LHCN-M2 (cell line): Measurements from ENCODE around the gene NOLC1. TPM values are rescaled to one million over a fixed set of nuclear protein-coding genes. Genes with fewer than 3 reads are reported as not detected.

Experiments
- DNase-seq: peaks from one replicate; pipeline ENCODE4 v3.0.0-alpha.2; 2012; ENCODE audit warnings: low read depth
- total RNA-seq: library from RNA; depleted of rRNA; stranded (reverse); fragments of >200 nt; gene quantifications from 2 replicates; pipeline ENCODE4 v1.2.3, GENCODE V29; 2014

Gene NOLC1
- total RNA-seq, 1 experiment from 2014 or later: 96.6 TPM

DNA sequence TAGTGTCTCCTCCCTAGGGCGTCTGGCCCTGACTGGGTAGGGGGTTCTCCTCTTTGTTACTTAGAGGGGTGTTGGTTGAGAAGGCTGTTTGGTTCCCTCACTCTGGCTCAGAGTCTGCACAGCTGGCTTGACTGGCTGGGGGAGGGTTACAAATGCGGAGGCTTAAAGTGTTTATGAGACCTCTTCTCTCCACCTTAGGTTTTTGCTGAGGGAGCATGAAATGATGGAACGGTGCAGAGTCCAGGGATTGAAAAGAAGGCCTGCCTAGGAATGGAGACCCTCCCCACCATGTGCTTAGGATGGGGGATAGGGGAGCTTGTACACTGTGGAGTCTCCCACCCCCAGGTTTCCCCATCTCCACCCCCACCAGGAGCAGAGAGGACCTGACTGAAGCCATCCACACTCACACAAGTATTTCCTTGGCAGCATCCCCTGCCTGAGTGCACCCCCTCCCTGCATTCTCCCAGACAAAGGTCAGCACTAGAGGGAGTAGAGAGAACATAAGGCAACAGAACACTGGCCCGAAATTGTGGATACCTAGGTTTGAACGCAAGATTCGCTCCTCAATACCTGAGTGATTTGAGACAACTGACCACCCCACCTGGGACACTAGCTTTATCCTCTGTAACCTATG lies 30.3 kb upstream of the NOLC1 start:
- DNase-seq: no peak

DNA sequence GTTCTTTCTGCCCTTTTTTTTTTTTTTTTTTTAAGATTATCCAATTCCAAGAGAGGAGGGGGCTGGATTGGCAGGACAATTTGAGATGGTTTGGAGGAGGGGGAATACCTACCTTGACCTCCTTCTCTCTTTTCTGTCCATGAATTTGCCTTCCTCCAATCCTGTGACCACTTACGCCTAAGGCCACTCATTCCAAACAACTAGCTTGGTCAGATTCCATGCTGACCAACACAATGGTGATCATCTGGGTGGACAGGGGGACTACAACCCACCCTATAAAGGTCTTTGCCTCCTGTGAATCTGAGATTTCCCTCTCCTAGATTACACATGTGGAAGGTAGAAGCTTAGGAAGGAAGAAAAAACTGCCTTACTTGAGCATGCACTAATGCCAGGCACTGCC lies 29.7 kb upstream of the NOLC1 start:
- no peak for DNase-seq

DNA sequence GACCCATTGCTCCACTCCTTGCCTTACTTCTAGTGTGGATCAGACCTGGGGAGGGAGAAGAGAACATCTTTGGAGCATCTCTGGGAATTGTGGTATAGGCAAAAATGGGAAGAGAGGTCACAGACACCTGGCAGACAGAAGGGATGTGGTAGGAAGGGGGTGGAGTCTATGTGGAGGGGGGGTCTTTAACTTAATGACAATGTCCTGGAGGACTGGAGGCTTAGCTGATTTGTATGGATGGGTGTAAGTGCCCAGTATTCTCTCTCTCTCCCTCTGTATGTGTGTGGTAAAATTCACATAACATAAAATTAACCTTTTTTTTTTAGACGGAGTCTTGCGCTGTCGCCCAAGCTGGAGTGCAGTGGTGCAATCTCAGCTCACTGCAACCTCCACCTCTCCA lies 29.0 kb upstream of the NOLC1 start:
- no peak for DNase-seq

DNA sequence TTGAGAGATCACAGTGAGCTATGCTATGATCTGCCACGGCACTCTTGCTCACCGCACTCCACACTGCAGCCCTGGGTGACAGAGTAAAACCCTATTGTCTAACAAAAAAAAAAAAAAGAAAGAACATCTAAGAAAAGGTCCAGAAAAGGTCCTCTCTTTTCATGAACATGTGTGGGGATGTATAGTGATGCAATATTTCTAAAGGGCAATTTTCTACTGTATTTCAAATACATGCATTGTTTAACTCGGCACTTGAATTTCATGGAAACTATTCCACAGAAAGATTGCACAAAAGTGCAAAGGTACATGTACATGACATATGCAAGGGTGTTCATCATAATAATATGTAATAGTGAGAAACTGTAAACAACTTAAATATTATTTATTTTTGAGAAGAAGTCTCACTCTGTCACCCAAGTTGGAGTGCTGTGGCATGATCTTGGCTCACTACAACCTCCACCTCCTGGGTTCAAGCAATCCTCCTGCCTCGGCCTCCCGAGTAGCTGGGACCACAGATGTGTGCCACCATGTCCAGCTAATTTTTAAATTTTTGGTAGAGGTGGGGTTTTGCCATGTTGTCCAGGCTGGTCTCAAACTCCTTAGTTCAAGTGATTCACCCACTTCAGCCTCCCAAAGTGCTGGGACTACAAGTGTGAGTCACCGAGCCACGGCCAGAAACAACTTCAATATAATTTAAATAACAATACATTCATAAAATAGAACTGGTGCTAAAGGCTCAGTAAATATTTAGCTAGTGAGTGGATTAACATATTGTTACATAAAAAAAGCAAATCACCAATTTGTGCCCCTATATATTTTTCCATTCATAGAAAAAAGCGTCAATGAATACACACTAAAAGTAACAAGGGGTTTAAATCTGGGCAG lies 20.7 kb upstream of the NOLC1 start:
- DNase-seq: peak; percentile 32

DNA sequence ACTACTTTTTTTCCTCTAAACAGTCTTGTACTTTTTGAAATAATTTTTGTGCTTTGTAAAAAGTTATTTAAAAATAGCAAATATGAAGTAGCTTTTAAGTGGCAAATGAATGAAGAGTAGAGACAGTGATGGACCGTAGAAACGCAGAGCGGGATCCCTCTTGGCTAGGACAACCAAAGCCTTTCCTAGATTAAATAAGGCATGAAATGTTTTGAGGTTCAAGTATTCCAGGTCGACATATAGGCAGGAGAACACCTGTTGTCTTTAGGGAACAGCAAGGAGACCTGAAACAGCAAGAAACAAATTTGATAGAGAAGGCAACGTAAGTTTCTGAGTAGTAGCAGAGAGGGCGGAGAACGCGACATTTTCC lies 20.0 kb upstream of the NOLC1 start:
- DNase-seq: no peak

DNA sequence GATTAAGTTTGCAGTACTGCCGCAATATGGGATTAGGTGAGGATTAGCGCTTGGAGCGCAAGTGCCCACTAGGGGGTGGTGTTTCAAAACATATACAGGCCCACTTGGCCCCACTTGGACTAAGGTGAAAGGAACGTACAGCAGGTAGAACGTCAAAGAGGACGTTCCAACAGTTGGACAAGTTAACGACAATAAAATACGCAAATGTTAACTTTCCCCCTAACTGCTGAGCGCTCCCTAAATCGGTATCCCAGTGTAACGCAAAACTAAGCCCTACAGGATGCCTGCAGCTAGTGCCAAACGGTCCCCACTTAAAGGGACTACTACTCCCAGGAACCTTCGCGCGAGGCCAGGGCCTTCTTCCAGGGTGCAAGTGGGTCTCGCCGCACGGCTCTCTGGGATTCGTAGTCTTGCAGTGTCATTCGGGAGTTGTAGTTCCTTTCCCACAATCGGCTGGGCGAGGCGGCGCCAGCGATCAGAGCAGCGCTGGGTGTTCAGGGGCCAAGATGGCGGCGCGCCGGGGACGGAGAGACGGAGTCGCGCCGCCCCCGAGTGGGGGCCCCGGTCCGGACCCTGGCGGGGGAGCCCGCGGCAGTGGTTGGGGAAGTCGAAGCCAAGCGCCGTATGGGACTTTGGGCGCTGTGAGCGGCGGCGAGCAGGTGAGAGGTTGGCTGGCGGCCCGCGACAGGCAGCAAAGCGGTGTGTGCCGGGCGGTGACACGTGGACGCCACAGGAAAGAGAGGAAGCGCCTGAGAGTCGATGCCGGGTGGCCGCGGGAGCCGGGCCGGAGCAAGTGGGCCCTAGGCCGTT lies 19.4 kb upstream of the NOLC1 start, which contains the start of gene PPRC1:
Gene PPRC1, plus strand, starts transcription at position 478 of the 810 bp plus-strand sequence. Its CDS starts 29 bp downstream, at position 507.
- peak; percentile 99 for DNase-seq

DNA sequence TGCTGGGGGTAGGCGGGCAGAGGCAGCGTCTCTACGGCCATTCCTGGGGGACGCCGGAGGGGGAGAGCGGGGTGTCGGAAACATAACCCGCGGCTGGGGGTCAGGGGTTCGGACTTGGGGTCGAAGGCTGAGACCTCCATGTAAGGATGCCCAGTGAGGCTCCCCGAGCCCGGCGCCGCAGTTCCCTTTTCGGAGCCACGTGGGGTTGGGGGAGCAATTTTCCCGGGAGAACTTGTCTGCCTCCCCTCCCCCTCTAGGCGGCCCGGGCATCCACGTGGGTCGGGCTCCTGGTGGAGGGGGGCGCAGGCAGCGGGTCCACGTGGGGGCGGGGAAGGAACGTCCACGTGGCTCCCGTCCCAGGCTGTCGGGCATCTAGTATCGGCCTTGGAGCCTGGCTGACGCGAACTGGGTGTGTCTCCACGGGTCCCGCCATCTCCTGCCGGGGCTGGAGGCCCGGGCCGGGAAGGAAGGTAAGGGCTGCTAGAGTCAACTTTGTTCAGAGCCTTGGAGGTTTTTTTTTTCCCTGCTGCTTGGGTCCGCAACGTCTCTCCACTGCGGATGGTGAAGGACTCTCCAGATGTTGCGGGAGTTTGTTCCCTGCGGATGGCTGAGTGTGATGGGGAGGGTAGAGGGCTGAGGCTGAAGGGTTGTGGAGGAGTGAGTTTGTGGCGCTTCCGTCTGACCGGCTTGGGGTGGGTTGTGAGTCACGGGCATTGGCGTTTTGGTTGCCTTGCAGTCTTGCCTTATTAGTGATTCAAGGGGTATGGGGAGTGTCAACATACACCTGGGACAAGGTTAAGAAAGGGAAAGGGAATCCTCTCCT lies 18.6 kb upstream of the NOLC1 start:
- peak; percentile 75 for DNase-seq

DNA sequence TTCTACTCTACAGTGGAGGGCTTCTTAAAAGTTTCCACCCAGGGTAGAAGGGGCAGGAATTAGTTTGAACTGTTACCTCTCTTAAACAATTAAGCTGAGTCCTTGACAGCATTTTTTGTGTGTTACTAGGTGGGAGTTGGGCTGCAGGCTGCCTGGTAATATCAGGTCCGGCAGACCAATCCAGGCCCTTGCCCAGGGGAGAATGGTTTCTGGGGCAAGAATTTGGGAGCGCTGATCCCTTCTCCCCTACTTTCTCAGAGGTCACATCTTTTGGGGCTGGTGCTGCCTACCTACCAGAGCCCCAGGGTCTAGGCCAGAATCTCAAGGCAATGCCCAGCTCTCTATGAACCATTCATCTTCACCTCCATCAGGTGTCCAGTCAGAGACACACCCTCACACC lies 17.8 kb upstream of the NOLC1 start:
- DNase-seq: no peak

DNA sequence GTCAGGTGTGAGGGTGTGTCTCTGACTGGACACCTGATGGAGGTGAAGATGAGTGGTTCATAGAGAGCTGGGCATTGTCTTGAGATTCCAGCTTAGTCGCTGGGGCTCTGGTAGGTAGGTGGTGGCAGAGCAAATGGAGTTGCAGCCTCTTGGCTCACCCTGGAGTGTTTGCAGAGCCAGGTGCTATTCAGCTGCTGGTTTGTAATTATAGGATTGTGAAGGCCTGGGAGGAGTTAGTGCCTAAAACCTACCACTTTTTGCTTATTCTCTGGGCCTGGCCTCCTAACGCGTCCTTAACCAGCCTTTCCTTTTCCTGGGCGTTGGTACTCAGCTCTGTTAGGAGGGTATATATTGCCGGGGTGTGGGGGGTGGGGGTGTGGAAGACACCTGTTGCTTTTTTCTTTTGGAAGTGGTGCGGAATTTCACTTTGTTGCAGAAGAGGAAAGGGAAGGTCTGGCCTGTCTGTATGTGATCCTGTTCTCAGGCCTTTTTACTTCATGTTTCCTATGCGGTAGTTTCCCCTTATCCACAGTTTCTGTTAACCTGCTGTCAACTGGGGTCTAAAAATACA lies 16.1 kb upstream of the NOLC1 start:
- DNase-seq: no peak

DNA sequence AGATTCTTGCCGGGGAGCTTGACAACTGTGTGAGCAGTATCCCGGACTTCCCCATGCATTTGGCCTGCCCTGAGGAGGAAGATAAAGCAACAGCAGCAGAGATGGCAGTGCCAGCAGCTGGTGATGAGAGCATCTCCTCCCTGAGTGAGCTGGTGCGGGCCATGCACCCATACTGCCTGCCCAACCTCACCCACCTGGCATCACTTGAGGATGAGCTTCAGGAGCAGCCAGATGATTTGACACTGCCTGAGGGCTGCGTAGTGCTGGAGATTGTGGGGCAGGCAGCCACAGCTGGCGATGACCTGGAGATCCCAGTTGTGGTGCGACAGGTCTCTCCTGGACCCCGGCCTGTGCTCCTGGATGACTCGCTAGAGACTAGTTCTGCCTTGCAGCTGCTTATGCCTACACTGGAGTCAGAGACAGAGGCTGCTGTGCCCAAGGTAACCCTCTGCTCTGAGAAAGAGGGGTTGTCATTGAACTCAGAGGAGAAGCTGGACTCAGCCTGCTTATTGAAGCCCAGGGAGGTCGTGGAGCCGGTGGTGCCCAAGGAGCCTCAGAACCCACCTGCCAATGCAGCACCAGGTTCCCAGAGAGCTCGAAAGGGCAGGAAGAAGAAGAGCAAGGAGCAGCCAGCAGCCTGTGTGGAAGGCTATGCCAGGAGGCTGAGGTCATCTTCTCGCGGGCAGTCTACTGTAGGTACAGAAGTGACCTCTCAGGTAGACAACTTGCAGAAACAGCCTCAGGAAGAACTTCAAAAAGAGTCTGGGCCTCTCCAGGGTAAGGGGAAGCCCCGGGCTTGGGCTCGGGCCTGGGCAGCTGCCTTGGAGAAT lies 12.7 kb upstream of the NOLC1 start:
- DNase-seq: no peak

DNA sequence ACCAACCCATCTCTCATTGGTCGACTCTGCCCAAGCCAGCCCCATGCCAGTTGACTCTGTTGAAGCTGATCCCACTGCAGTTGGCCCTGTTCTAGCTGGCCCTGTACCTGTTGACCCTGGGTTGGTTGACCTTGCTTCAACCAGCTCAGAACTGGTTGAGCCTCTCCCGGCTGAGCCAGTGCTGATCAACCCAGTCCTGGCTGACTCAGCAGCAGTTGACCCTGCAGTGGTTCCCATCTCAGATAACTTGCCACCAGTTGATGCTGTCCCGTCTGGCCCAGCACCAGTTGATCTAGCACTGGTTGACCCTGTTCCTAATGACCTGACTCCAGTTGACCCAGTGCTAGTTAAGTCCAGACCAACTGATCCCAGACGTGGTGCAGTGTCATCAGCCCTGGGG lies 12.0 kb upstream of the NOLC1 start:
- DNase-seq: no peak

DNA sequence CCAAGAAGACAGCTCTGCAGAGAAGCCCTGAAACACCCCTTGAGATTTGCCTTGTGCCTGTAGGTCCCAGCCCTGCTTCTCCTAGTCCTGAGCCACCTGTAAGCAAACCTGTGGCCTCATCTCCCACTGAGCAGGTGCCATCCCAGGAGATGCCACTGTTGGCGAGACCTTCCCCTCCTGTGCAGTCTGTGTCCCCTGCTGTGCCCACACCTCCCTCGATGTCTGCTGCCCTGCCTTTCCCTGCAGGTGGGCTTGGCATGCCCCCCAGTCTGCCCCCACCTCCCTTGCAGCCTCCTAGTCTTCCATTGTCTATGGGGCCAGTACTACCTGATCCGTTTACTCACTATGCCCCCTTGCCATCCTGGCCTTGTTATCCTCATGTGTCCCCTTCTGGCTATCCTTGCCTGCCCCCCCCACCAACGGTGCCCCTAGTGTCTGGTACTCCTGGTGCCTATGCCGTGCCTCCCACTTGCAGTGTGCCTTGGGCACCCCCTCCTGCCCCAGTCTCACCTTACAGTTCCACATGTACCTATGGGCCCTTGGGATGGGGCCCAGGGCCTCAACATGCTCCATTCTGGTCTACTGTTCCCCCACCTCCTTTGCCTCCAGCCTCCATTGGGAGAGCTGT lies 11.2 kb upstream of the NOLC1 start:
- no peak for DNase-seq

DNA sequence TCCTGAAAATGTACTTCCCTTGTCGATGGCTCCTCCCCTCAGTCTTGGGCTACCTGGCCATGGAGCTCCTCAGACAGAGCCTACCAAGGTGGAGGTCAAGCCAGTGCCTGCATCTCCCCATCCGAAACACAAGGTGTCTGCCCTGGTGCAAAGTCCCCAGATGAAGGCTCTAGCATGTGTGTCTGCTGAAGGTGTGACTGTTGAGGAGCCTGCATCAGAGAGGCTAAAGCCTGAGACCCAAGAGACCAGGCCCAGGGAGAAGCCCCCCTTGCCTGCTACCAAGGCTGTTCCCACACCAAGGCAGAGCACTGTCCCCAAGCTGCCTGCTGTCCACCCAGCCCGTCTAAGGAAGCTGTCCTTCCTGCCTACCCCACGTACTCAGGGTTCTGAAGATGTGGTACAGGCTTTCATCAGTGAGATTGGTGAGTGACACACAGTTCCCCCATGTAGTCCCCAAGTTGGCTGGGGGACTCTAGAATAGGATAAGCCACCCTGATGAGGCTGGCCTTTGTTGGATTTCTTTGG lies 10.5 kb upstream of the NOLC1 start:
- no peak for DNase-seq

DNA sequence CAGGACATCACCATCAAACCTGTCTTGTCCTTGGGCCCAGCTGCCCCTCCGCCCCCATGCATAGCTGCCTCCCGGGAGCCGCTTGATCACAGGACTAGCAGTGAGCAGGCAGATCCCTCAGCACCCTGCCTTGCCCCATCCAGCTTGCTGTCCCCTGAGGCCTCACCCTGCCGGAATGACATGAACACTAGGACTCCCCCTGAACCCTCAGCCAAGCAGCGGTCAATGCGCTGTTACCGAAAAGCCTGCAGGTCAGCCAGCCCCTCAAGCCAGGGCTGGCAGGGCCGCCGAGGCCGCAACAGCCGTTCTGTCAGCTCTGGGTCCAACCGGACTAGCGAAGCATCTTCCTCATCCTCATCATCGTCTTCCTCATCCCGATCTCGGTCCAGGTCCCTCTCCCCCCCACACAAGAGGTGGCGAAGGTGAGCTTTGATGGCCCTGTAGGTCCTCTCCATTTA lies 5.2 kb upstream of the NOLC1 start:
- no peak for DNase-seq

DNA sequence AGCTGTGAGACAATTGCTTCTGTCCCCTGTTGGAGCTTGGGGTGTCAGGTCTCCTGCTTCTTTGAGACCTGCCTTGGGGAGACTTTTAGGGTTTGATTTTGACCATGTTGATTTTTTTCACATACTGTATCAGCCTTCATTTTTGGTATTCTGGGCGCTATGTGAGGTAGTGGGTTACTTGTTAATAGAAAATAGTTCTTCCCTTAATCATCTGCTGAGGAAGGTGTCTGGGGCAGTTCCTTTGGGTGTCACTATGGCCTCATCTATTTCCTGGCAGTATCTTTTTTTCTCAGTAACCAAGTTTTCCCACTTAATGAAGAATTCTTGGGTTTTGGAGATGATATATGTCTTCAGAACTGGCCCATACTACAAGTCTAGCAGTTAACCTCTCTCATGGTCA lies 4.6 kb upstream of the NOLC1 start:
- DNase-seq: no peak

DNA sequence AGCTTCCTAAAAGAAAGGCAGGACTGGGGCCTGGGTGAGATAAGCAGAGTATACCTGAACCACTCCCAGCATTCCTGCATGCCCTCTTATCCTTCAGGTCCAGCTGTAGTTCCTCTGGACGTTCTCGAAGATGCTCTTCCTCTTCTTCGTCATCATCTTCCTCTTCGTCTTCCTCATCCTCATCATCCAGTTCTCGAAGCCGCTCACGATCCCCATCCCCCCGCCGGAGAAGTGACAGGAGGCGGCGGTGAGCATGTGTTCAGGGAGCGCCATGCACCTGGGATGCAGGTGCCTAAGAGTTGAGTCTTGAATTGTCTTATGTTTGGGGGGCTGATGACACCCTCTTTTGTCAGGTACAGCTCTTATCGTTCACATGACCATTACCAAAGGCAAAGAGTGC lies 3.9 kb upstream of the NOLC1 start:
- DNase-seq: no peak

DNA sequence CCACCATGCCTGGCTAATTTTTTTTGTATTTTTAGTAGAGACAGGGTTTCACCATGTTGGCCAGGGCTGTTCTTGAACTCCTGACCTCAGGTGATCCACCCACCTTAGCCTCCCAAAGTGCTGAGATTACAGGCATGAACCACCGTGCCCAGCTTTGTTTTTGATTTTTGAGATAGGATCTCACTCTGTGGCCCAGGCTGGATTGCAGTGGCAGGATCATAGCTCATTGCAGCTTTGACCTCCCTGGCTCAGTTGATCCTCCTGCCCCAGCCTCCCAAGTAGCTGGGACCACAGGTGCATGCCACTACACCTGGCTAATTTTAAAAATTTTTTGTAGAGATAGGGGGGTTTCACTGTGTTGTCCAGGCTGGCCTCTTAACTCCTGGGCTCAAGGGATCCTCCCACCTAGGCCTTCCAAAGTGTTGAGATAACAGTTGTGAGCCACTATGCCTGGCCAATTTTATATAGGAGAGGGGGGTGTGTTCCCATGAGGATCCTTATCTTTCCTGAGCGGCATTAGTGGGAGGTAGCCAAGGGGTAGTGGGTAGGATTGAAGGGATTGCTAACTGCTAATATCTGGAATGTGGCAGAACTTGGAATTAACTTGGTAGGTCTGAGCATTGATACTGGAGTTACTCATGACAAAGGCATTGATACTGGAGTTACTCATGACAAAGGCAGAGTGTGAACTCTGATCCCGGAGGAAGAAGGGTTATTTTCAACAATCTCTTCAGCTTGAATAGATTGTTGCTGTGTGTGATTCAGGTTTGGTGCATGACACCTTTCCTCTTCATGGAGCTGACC lies 1.0 kb upstream of the NOLC1 start:
- peak; percentile 80 for DNase-seq

DNA sequence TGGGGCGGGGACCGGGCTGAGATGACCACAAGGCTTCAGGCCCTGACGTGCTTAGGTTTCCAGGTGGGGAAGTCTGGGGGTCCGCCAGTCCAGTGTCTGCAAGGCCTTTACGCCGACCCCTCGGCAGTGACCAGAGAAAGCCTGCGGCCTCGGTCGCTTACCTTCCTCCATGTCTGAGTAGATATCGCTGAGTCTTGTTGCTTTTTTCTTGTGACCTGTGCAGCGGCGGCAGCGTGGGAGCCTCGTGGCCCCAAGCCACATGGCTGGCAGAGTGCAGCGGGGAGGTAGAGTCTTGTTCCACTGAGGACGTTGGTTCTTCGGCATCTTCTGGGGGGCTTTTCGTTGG lies 329 bp downstream of the NOLC1 start:
- DNase-seq: no peak
